Fibroblast of the aortic adventitia (primary cell): Measurements from ENCODE around the gene ARHGAP5. TPM values are rescaled to one million over a fixed set of nuclear protein-coding genes. Genes with fewer than 3 reads are reported as not detected.

Experiments used
- DNase-seq: peaks from one replicate; pipeline ENCODE4 v3.0.0-alpha.2; 2010; ENCODE audit warnings: low read depth
- H3K4me3 ChIP-seq: 2 replicates; pipeline ENCODE4 v1.5.1; 2011; ENCODE audit warnings: low read depth, mild to moderate bottlenecking, control low read depth, low read length, moderate library complexity
- CTCF ChIP-seq: IDR thresholded peaks from 2 replicates; pipeline ENCODE4 v1.5.1; 2011; ENCODE audit warnings: mild to moderate bottlenecking, low read length, control low read depth, inconsistent platforms; ENCODE audit not compliant: insufficient read depth
- total RNA-seq: library from RNA; depleted of rRNA; stranded (reverse); fragments of >200 nt; gene quantifications from 2 replicates; pipeline ENCODE4 v1.2.3, GENCODE V29; 2012; ENCODE audit warnings: low replicate concordance

ARHGAP5 gene
- total RNA-seq, 1 donor: 85.4 TPM

DNA sequence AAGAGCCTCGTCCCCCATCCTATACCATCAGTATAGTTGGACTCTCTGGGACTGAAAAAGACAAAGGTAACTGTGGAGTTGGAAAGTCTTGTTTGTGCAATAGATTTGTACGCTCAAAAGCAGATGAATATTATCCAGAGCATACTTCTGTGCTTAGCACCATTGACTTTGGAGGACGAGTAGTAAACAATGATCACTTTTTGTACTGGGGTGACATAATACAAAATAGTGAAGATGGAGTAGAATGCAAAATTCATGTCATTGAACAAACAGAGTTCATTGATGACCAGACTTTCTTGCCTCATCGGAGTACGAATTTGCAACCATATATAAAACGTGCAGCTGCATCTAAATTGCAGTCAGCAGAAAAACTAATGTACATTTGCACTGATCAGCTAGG, 13.6 kb downstream of the ARHGAP5 start:
- no peak for TF ChIP-seq CTCF
- H3K4me3 ChIP-seq: no peak overlapping the region
- no peak for DNase-seq

- H3K4me3 ChIP-seq: no peak overlapping the region
- TF ChIP-seq CTCF: no peak
- DNase-seq: no peak
Measured at GRCh38 chr14:32099473-32099872, 22.4 kb downstream of the ARHGAP5 start.

GRCh38 chr14:32100175-32100574, 23.1 kb downstream of the ARHGAP5 start:
- H3K4me3 ChIP-seq: no peak overlapping the region
- DNase-seq: no peak
- no peak for TF ChIP-seq CTCF

DNA sequence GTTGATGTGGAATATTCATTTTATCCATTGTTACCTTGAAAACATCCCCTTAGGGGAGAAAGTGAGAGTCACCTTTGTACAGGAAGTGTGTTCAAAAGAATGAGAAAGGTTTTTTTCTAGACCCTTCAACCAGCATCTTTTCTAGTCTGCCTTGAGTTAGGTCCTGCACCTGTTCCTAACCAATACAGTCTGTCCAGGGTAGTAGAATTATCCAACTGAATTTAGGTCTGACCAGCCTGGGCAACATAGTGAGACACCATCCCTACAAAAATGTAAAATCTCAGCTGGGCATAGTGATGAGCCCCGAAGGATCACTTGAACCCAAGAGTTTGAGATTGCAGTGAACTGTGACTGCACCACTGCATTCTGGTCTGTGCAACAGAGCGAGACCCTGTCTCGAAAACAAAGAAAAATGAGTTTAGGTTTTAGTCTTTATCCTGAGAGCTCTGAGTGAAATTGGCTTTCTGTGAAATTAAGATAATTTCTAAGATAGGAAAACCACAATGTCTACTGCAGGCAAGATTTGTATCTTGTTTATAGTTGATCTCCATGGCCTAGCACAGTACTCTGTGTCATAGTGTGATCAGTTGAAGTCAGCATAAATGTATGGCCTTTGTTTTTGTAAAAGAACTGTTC, 25.2 kb downstream of the ARHGAP5 start:
- no peak for DNase-seq
- H3K4me3 ChIP-seq: no peak overlapping the region
- TF ChIP-seq CTCF: no peak

DNA sequence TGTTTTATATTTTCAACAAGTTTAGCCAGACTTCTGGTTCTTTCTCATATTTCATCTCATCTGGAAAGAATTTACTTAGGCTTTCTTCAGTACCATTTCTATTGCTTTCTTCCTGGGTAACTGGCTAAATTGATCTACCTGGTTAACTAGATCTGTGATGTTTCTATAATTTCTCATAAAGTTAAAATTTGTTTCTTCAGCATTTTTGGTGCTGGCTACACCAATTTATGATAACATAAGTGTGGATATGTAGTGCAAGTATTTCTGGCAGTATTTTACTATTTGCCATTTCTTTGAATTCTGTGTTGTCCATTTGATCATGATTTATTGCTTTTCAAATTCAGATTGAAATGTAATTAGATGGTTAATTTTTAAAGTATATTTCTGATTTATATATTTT, 25.9 kb downstream of the ARHGAP5 start:
- DNase-seq: no peak
- no peak for TF ChIP-seq CTCF
- H3K4me3 ChIP-seq: no peak overlapping the region

DNA sequence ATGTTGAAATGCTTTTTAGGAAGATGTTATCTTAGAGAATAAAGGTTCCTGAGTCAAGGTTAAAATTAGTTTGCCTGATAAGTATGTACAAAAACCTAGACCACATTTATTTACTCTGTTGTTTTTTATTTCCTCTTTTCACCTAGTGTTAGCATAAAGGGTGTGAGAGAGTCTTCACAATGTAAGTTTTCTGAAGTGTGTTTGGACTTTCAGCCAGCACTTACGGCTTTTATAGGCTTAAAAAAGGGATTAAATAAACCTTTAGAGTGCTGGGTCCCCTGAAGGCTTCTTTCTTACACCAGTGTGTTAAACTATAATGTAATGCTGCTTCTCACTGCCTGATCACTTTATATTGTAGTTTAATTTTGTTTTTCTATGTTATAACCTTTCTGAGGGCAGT, 27.2 kb downstream of the ARHGAP5 start:
- no peak overlapping the region for H3K4me3 ChIP-seq
- no peak for TF ChIP-seq CTCF
- DNase-seq: no peak

GRCh38 chr14:32104803-32105202, 27.7 kb downstream of the ARHGAP5 start:
- no peak overlapping the region for H3K4me3 ChIP-seq
- no peak for TF ChIP-seq CTCF
- no peak for DNase-seq
